PFSK-1 (cell line): ENCODE data around the gene PER1.

Experiments used
- POLR2AphosphoS5 ChIP-seq: IDR thresholded peaks from 2 replicates; pipeline ENCODE4 v1.6.1; 2012; ENCODE audit warnings: low read depth, mild to moderate bottlenecking, control low read depth, low read length, moderate library complexity
- REST ChIP-seq, 2 experiments: IDR thresholded peaks; 2 replicates each; pipeline versions ENCODE4 v1.6.1 to v1.8.0; 2011 to 2012; ENCODE audit warnings: low read depth in 2 of 2, low read length in 2 of 2, control low read depth in 1 of 2, inconsistent platforms in 1 of 2, mild to moderate bottlenecking in 1 of 2, moderate library complexity in 1 of 2; ENCODE audit not compliant: insufficient read depth in 1 of 2
- SIN3A ChIP-seq: IDR thresholded peaks from 2 replicates; pipeline ENCODE4 v1.6.1; 2012; ENCODE audit warnings: mild to moderate bottlenecking, low read length, moderate library complexity, borderline replicate concordance; ENCODE audit not compliant: insufficient read depth
- TAF1 ChIP-seq: IDR thresholded peaks from 2 replicates; pipeline ENCODE4 v1.6.1; 2012; ENCODE audit warnings: low read length, control low read depth, borderline replicate concordance; ENCODE audit not compliant: insufficient read depth

- TF ChIP-seq TAF1, result no peak
- TF ChIP-seq POLR2AphosphoS5, result no peak
- TF ChIP-seq REST (IDR thresholded peaks at IDR 0.05; ENCODE audit: insufficient read depth in 1 of 2, low read depth in 2 of 2, low read length in 2 of 2), result no peak
- no peak for TF ChIP-seq SIN3A
Observed at GRCh38 chr17:8133941-8134340, 18.3 kb downstream of the PER1 start.
